Thyroid gland (tissue), 4 donors: Measurements from ENCODE around the gene CD300LB. TPM values are rescaled to one million over a fixed set of nuclear protein-coding genes. Genes with fewer than 3 reads are reported as not detected.

Source experiments
- DNase-seq, 2 donors: peaks; one replicate each; pipeline ENCODE4 v3.0.0-alpha.2; 2019
- H3K27ac ChIP-seq, 3 donors: fragments of 200-600 bp; sonication (generic); 1 replicate in 2 of 3; 2 replicates in 1 of 3; pipeline ENCODE4 v1.5.1; 2016 to 2019; ENCODE audit warnings: mild to moderate bottlenecking in 1 of 3, moderate library complexity in 1 of 3
- H3K27me3 ChIP-seq: fragments of 200-600 bp; sonication (generic); one replicate; pipeline ENCODE4 v1.5.1; 2019
- H3K36me3 ChIP-seq, 2 donors: fragments of 200-600 bp; sonication (generic); one replicate each; pipeline ENCODE4 v1.5.1; 2016 to 2019
- H3K4me1 ChIP-seq, 2 donors: fragments of 200-600 bp; sonication (generic); one replicate each; pipeline ENCODE4 v1.5.1; 2017 to 2019
- H3K4me3 ChIP-seq, 3 donors: fragments of 200-600 bp; sonication (generic); replicated peaks in 1 of 3; 1 replicate in 2 of 3; 2 replicates in 1 of 3; pipeline ENCODE4 v1.5.1; 2016; ENCODE audit warnings: mild to moderate bottlenecking in 1 of 3
- H3K9me3 ChIP-seq: fragments of 200-600 bp; sonication (generic); one replicate; pipeline ENCODE4 v1.5.1; 2017
- POLR2A ChIP-seq, 2 donors: fragments of 450-650 bp; IDR thresholded peaks; one replicate each; pipeline ENCODE4 v1.6.1; 2017; ENCODE audit warnings: antibody characterized with exemption in 2 of 2, mild to moderate bottlenecking in 2 of 2, moderate library complexity in 1 of 2
- WGBS, 2 donors: methylation state at CpG; one replicate each; pipeline ENCODE4 v1.1.5; 2017; 5-methylcytosine and 5-hydroxymethylcytosine counted together
- intact Hi-C: fragments of 100-400 bp; cut with DNase I; formaldehyde crosslinking; loops from one replicate; pipeline ENCODE4 v1.15.1; 2023
- total RNA-seq, 4 donors: library from RNA; depleted of rRNA; stranded (reverse); fragments of >200 nt; gene quantifications; one replicate each; pipeline ENCODE4 v1.2.3, GENCODE V29; 2016
- TF ChIP-seq, protein P1 (sequence below), 6 experiments: fragments of 200-600 bp in 3 of 6; fragments of 450-650 bp in 3 of 6; sonication (generic) in 3 of 6; IDR thresholded peaks; one replicate each; pipeline ENCODE4 v1.5.1; 2016 to 2019; ENCODE audit warnings: antibody characterized with exemption in 6 of 6, mild to moderate bottlenecking in 2 of 6, inconsistent platforms in 1 of 6, moderate library complexity in 1 of 6

Gene CD300LB
- total RNA-seq, 4 donors from 2014 or later: not detected

- no peaks in the 10 kb centered on the region for H3K27me3 ChIP-seq
- TF ChIP-seq, protein P1, sequence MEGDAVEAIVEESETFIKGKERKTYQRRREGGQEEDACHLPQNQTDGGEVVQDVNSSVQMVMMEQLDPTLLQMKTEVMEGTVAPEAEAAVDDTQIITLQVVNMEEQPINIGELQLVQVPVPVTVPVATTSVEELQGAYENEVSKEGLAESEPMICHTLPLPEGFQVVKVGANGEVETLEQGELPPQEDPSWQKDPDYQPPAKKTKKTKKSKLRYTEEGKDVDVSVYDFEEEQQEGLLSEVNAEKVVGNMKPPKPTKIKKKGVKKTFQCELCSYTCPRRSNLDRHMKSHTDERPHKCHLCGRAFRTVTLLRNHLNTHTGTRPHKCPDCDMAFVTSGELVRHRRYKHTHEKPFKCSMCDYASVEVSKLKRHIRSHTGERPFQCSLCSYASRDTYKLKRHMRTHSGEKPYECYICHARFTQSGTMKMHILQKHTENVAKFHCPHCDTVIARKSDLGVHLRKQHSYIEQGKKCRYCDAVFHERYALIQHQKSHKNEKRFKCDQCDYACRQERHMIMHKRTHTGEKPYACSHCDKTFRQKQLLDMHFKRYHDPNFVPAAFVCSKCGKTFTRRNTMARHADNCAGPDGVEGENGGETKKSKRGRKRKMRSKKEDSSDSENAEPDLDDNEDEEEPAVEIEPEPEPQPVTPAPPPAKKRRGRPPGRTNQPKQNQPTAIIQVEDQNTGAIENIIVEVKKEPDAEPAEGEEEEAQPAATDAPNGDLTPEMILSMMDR (IDR thresholded peaks at IDR 0.05): no peak
- TF ChIP-seq POLR2A (IDR thresholded peaks at IDR 0.05): no peak
- no peak overlapping the region for H3K4me3 ChIP-seq
- DNase-seq: no peak
- no peaks in the 10 kb centered on the region for H3K36me3 ChIP-seq
- no peaks in the 10 kb centered on the region for H3K9me3 ChIP-seq
- peaks cover 0 to 8% of the 10 kb centered on the region in 2 donors for H3K4me1 ChIP-seq
- 91 to 94% methylated on average over 15 to 16 of the region's 17 CpGs for WGBS, 2 donors
- no peak overlapping the region for H3K27ac ChIP-seq
- intact Hi-C loops: no loop called here
Measured at GRCh38 chr17:74542727-74543383, 11.6 kb upstream of the CD300LB start.

DNA sequence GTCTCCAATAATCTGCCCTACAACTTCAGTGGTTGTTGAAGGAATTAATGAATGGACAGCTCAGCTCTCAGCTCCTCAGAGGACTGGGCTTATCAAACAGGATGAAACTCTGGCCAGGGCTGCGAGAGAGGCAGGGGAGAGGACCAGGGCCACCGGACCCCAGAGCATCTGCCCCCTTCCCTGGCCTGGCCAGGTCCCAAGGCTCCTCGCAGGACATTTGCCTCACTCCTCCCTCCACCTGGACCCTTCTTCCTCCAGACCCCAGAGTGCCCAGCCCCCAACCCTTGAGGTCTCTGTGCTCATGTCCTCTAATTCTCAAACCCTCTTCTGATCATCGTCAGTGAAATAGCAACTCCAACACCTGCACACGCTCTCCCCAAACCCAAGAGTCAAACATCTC lies 10.9 kb upstream of the CD300LB start:
- no peaks in the 10 kb centered on the region for H3K36me3 ChIP-seq
- intact Hi-C loops: no loop called here
- H3K4me3 ChIP-seq: no peak overlapping the region
- no peak for DNase-seq
- no peaks in the 10 kb centered on the region for H3K9me3 ChIP-seq
- H3K27ac ChIP-seq: no peak overlapping the region
- peaks cover 0 to 8% of the 10 kb centered on the region in 2 donors for H3K4me1 ChIP-seq
- no peaks in the 10 kb centered on the region for H3K27me3 ChIP-seq
- TF ChIP-seq, protein P1 (IDR thresholded peaks at IDR 0.05): no peak
- TF ChIP-seq POLR2A (IDR thresholded peaks at IDR 0.05): no peak
- 88 to 90% methylated on average over 5 of the region's 5 CpGs for WGBS, 2 donors

GRCh38 chr17:74541176-74542111 lies 10.2 kb upstream of the CD300LB start:
- Histone ChIP-seq H3K36me3 (no peaks in the 10 kb centered on the region), H3K27me3 (no peaks in the 10 kb centered on the region), H3K9me3 (no peaks in the 10 kb centered on the region), H3K27ac (no peak overlapping the region), H3K4me1 (peaks cover 0 to 8% of the 10 kb centered on the region in 2 donors), H3K4me3 (no peak overlapping the region)
- WGBS, 2 donors: 85 to 87% methylated on average over 21 of the region's 23 CpGs
- TF ChIP-seq, protein P1 (IDR thresholded peaks at IDR 0.05): no peak
- no peak for TF ChIP-seq POLR2A (IDR thresholded peaks at IDR 0.05)
- DNase-seq: no peak
- intact Hi-C loops: no loop called here

DNA sequence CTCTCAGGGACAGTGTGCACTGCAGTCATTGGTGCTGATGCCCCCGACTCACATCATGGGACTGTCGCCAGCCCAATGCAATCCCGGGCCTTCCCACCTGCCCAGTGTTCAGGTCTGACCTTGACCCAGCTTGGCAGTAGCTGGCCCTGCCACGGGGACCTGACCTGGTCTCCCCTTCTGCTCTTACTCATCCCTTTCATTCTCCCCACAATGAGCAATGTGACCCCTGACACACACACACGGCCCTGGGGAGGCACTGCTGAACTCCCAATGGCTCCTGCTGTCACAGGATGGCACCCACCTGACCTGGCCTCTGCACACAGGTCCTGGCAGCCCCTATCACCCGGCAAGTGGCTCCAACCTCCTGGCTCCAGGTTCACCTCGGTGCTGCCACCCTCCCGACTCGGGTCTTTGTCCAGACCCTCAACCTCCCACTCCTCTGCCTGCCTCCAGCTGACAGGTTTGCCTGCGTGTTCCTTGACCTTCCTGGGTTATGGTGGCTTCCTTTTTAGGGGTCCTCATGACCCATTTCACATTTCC lies 8.1 kb upstream of the CD300LB start:
- intact Hi-C loops: no loop called here
- Histone ChIP-seq H3K27me3 (no peaks in the 10 kb centered on the region), H3K27ac (no peak overlapping the region), H3K4me3 (no peak overlapping the region), H3K9me3 (no peaks in the 10 kb centered on the region), H3K4me1 (no peaks in the 10 kb centered on the region), H3K36me3 (no peaks in the 10 kb centered on the region)
- no peak for TF ChIP-seq POLR2A (IDR thresholded peaks at IDR 0.05)
- TF ChIP-seq, protein P1 (IDR thresholded peaks at IDR 0.05): no peak
- 80 to 83% methylated on average over 10 of the region's 10 CpGs for WGBS, 2 donors
- DNase-seq: no peak
